Heart right ventricle (tissue), 16 donors: ENCODE data around the gene POGLUT2. TPM values are rescaled to one million over a fixed set of nuclear protein-coding genes. Genes with fewer than 3 reads are reported as not detected.

Experiments
- ATAC-seq, 8 donors: fragments of 200-7000 bp; cut with Tn5 transposase; one replicate each; pipeline ENCODE4 v1.9.1; 2020; ENCODE audit warnings: mild to moderate bottlenecking in 8 of 8, moderate library complexity in 8 of 8, moderate number of reproducible peaks in 1 of 8
- DNase-seq, 2 donors: peaks; one replicate each; pipeline ENCODE4 v3.0.0-alpha.2; 2020
- H3K27ac ChIP-seq, 10 donors: fragments of 200-600 bp; sonication (generic) in 2 of 10; one replicate each; pipeline versions ENCODE4 v1.5.0 to v1.8.0; 2020 to 2022; ENCODE audit warnings: mild to moderate bottlenecking in 3 of 10
- H3K27me3 ChIP-seq, 7 donors: fragments of 200-600 bp; one replicate each; pipeline ENCODE4 v1.8.0; 2021 to 2022; ENCODE audit warnings: mild to moderate bottlenecking in 2 of 7
- H3K36me3 ChIP-seq, 9 donors: fragments of 200-600 bp; sonication (generic) in 1 of 9; one replicate each; pipeline versions ENCODE4 v1.5.0 to v1.8.0; 2020 to 2022; ENCODE audit warnings: mild to moderate bottlenecking in 2 of 9
- H3K4me1 ChIP-seq, 9 donors: fragments of 200-600 bp; sonication (generic) in 1 of 9; one replicate each; pipeline versions ENCODE4 v1.5.0 to v1.8.0; 2020 to 2022; ENCODE audit warnings: mild to moderate bottlenecking in 4 of 9
- H3K4me3 ChIP-seq, 10 donors: fragments of 200-600 bp; sonication (generic) in 2 of 10; one replicate each; pipeline versions ENCODE4 v1.5.0 to v1.8.0; 2020 to 2022; ENCODE audit warnings: mild to moderate bottlenecking in 7 of 10, moderate library complexity in 2 of 10
- H3K9me3 ChIP-seq, 11 donors: fragments of 200-600 bp in 10 of 11; sonication (generic) in 2 of 11; one replicate each; pipeline versions ENCODE4 v1.5.0 to v1.8.0; 2013 to 2022; ENCODE audit warnings: mild to moderate bottlenecking in 2 of 11, control low read depth in 1 of 11, moderate library complexity in 1 of 11
- WGBS, 2 donors: extraction: QIAGEN DNeasy Blood & Tissue Kit; methylation state at CpG; one replicate each; pipeline ENCODE4 v1.1.7; 2013; ENCODE audit warnings: inconsistent platforms in 1 of 2; 5-methylcytosine and 5-hydroxymethylcytosine counted together
- intact Hi-C, 10 donors: fragments of 100-400 bp; cut with DNase I; formaldehyde crosslinking; loops; one replicate each; pipeline versions ENCODE4 v1.11.1 to v1.14.2; 2022
- polyA plus RNA-seq, 2 donors: library from polyadenylated mRNA; stranded (reverse); fragments of 200-250 nt; gene quantifications; one replicate each; pipeline ENCODE4 v1.2.3, GENCODE V29; 2013
- total RNA-seq, 10 donors: library from RNA; stranded (reverse); fragmentation: NEBNext Ultra II Directional in 3 of 10; extraction: Animal tissue kit (Norgen Biotek cat#: 25700) in 3 of 10; gene quantifications; one replicate each; pipeline versions ENCODE4 v1.2.1 to v1.2.4, GENCODE V29; 2021 to 2023
- TF ChIP-seq, protein P1 (sequence below), 9 donors: fragments of 200-600 bp; sonication (generic) in 2 of 9; IDR thresholded peaks; one replicate each; pipeline versions ENCODE4 v1.5.0 to v1.8.0; 2021 to 2022; ENCODE audit warnings: antibody characterized with exemption in 9 of 9, mild to moderate bottlenecking in 5 of 9, moderate library complexity in 1 of 9
- donor health status: Arrhythmogenic right ventricular cardiomyopathy.
- donor health status: ischemic (EF 13 %, LVEDD 7.1; RV severe dilation, severe dysfunction).
- donor health status: healthy with polysubstance abuse.
- donor health status: DM: no; HTN: yes; CAD: no.
- donor health status: DM: no; HTN: no; CAD: no.
- donor health status: ischemic (EF 25% LVEDD 6.9; RV normal size, moderate dysfunction).
- donor health status: ischemic (EF 25% LVEDD 5.7; RV mildly dilated, moderate dysfunction).
- donor health status: healthy.
- donor health status: DM: yes; HTN: yes; CAD: no.
- donor health status: Ischemic cardiomyopathy.
- donor health status: ischemic (EF 35%, LVEDD 5.7; RV mildly dilated, moderate dysfunction).
- donor health status: nonischemic (EF 11% LVEDD 7.7; RV severe dilation, severe dysfunction).
- donor health status: DM: yes; HTN: yes; CAD: no.
- donor health status: PGD.
- donor health status: ischemic (EF 29% LVEDD 5.4; RV normal size, mild dysfunction).
- donor health status: nonischemic (EF 23%, LVEDD 6.1; RV moderate dilation, normal function).

POGLUT2 gene
- total and polyA plus RNA-seq, 12 donors, result 1.9 to 5.4 (median 2.8) TPM

DNA sequence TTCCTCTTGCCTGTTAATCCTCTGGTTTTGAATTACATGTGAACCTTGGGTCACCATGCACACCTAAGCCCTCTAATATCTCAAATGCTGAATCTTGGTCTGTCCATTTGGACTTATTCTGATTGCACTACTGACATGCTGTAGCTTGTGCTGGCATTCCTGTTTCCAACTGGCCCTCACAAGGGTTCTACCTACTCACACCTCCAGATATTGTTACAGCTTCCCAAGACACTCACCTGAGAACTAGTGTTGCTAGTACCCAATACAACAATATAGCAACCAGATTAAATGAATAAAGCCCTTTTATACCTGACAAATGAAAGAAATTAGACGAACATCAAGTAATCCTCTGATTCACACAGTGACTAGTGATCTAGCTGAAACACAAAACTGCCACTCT, 41.8 kb downstream of the POGLUT2 start:
- TF ChIP-seq, protein P1, sequence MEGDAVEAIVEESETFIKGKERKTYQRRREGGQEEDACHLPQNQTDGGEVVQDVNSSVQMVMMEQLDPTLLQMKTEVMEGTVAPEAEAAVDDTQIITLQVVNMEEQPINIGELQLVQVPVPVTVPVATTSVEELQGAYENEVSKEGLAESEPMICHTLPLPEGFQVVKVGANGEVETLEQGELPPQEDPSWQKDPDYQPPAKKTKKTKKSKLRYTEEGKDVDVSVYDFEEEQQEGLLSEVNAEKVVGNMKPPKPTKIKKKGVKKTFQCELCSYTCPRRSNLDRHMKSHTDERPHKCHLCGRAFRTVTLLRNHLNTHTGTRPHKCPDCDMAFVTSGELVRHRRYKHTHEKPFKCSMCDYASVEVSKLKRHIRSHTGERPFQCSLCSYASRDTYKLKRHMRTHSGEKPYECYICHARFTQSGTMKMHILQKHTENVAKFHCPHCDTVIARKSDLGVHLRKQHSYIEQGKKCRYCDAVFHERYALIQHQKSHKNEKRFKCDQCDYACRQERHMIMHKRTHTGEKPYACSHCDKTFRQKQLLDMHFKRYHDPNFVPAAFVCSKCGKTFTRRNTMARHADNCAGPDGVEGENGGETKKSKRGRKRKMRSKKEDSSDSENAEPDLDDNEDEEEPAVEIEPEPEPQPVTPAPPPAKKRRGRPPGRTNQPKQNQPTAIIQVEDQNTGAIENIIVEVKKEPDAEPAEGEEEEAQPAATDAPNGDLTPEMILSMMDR (IDR thresholded peaks at IDR 0.05), result no peak
- H3K27me3 ChIP-seq, result no peaks in the 10 kb centered on the region
- DNase-seq (no peak), ATAC-seq (no peak)
- 82 to 86% methylated on average over 1 of the region's 1 CpG for WGBS, 2 donors
- peaks cover 0 to 15% (median 0%) of the 10 kb centered on the region in 11 donors for H3K9me3 ChIP-seq
- H3K4me1 ChIP-seq, result peaks cover 0 to 4% (median 0%) of the 10 kb centered on the region in 9 donors
- H3K36me3 ChIP-seq, result no peaks in the 10 kb centered on the region
- intact Hi-C loops, result no loop called here
- H3K27ac ChIP-seq, result no peak overlapping the region
- no peak overlapping the region for H3K4me3 ChIP-seq

DNA sequence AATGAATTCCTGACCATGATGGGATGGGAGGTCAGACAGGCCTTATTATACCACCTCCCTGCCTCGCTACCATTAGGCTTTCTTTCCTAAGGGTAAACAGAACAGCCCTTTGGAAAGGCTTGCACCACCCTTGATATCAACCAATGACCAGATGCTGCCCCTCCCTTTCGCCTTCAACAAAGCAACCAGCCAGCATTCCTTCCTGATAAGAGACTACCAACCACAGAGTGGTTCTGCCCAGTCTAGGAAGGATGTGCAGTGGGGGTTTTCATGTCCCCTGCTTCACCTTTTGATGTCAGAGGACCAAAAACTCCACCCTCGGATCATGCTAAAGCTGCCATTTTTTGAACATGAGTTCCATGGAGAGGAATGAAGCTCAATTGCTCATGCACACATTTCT, 46.9 kb downstream of the POGLUT2 start:
- no peaks in the 10 kb centered on the region for H3K4me1 ChIP-seq
- intact Hi-C loops, result no loop called here
- H3K36me3 ChIP-seq, result peaks cover 0 to 6% (median 0%) of the 10 kb centered on the region in 9 donors
- DNase-seq, result no peak
- no peak overlapping the region for H3K27ac ChIP-seq
- ATAC-seq, result no peak
- TF ChIP-seq, protein P1 (IDR thresholded peaks at IDR 0.05), result no peak
- WGBS, 2 donors, result 86 to 90% methylated on average over 3 of the region's 3 CpGs
- H3K9me3 ChIP-seq, result peaks cover 0 to 23% (median 5%) of the 10 kb centered on the region in 11 donors
- H3K27me3 ChIP-seq, result no peaks in the 10 kb centered on the region
- H3K4me3 ChIP-seq, result no peak overlapping the region

DNA sequence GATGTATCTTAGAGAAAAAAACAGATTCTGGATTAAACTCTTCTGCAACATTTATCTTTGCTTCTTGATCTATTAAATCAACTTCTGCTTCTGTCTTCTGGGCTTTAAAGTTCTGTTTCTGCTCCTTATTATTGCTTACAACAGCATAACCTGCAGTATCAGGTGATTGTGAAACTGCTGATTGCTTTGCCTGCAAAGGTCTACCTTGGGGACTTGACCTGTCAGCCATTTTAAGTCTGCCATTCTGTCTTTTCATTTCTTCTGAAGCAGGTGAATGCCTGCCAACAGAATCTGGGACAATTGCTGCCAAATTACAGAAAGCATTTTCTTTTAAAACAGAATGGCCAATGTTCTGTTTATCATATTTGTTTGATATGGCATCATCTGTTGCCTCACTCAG, 56.3 kb downstream of the POGLUT2 start:
- no peak for DNase-seq

DNA sequence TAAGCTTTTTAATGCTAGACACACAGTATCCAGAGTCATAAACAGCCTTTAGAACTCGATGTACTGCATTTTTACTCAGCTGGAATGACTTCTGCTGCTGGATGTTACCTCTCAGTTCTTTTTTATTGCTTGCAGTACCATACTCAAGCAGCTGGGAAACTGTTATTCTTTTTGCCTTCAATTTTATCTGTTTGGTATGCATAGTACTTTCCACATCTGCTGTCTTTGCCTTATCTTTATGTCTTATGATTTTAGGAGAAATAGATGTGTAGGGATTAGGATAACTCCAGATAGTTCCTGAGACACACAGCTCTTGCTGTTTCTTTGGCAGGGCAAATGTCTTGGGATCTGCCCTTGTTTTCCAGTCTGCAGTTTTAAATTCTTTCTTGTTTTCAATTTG, 56.7 kb downstream of the POGLUT2 start:
- 59 to 65% methylated on average over 1 of the region's 1 CpG for WGBS, 2 donors
- DNase-seq (no peak), ATAC-seq (no peak)
- intact Hi-C loops, result no loop called here
- Histone ChIP-seq H3K27ac (no peak overlapping the region), H3K27me3 (no peaks in the 10 kb centered on the region), H3K4me3 (no peak overlapping the region), H3K4me1 (no peaks in the 10 kb centered on the region), H3K36me3 (no peaks in the 10 kb centered on the region), H3K9me3 (peaks cover 0 to 93% (median 18%) of the 10 kb centered on the region in 11 donors)
- TF ChIP-seq, protein P1 (IDR thresholded peaks at IDR 0.05), result no peak

More for the DNA sequence above, 56.3 kb downstream of the POGLUT2 start:
- H3K27me3 ChIP-seq, result no peaks in the 10 kb centered on the region
- no peak for ATAC-seq
- TF ChIP-seq, protein P1 (IDR thresholded peaks at IDR 0.05), result no peak
- no peak overlapping the region for H3K4me3 ChIP-seq
- H3K4me1 ChIP-seq, result no peaks in the 10 kb centered on the region
- H3K36me3 ChIP-seq, result no peaks in the 10 kb centered on the region
- peaks cover 0 to 89% (median 18%) of the 10 kb centered on the region in 11 donors for H3K9me3 ChIP-seq
- intact Hi-C loops, result no loop called here
- H3K27ac ChIP-seq, result no peak overlapping the region

Other genes starting within 250 kb of the POGLUT2 start
- 10 to 100 TPM; 28.5 to 36.8 (median 32.6) TPM for gene TPP2, start 202.0 kb downstream of the POGLUT2 start, total RNA-seq
- 10 to 100 TPM; 13.2 to 19.5 TPM for gene TPP2, start 202.0 kb downstream of the POGLUT2 start, polyA plus RNA-seq
- gene METTL21C, start 103.9 kb downstream of the POGLUT2 start, total RNA-seq, result not detected
- not detected for gene METTL21C, start 103.9 kb downstream of the POGLUT2 start, polyA plus RNA-seq
- gene TEX30, start 25.2 kb downstream of the POGLUT2 start, total RNA-seq, result 10 to 100 TPM in 2 of 10 donors, 1 to 10 TPM in 8; 3.9 to 12.3 (median 7.6) TPM
- 10 to 100 TPM; 12.2 to 12.4 TPM for gene TEX30, start 25.2 kb downstream of the POGLUT2 start, polyA plus RNA-seq
- 10 to 100 TPM; 21.1 to 37.3 (median 28.3) TPM for gene BIVM, start 143 bp upstream of the POGLUT2 start, total RNA-seq
- gene BIVM, start 143 bp upstream of the POGLUT2 start, polyA plus RNA-seq, result 10 to 100 TPM in 1 of 2 donors, 1 to 10 TPM in 1; 6.7 to 31.4 TPM
- 10 to 100 TPM; 26.5 to 37.7 (median 33.4) TPM for gene ERCC5, start 47.1 kb upstream of the POGLUT2 start, total RNA-seq
- gene ERCC5, start 47.1 kb upstream of the POGLUT2 start, polyA plus RNA-seq, result 10 to 100 TPM; 18.1 to 59.5 TPM